HepG2 (cell line): ENCODE measurements around the gene OR4D9. TPM values are rescaled to one million over a fixed set of nuclear protein-coding genes. Genes with fewer than 3 reads are reported as not detected.

Experiments
- CSRNP2 ChIP-seq: sonication (generic); formaldehyde crosslinking; conservative IDR thresholded peaks from 2 replicates; pipeline ENCODE4 v1.8.0; 2022; ENCODE audit warnings: low read depth, missing genetic modification reagents
- HBP1 ChIP-seq: IDR thresholded peaks from 2 replicates; pipeline ENCODE4 v1.6.1; 2016; ENCODE audit warnings: low read depth, control low read depth
- HMGXB3 ChIP-seq: sonication (generic); formaldehyde crosslinking; IDR thresholded peaks from 2 replicates; pipeline ENCODE4 v1.4.0; 2020; ENCODE audit warnings: missing genetic modification reagents, borderline replicate concordance
- MED8 ChIP-seq: sonication (generic); formaldehyde crosslinking; IDR thresholded peaks from 2 replicates; pipeline ENCODE4 v1.8.1; 2023; ENCODE audit warnings: mild to moderate bottlenecking, missing genetic modification reagents; ENCODE audit not compliant: insufficient replicate concordance
- MYC ChIP-seq: sonication (generic); formaldehyde crosslinking; IDR thresholded peaks from 2 replicates; pipeline ENCODE4 v1.9.0; 2021; ENCODE audit warnings: missing genetic modification reagents, borderline replicate concordance
- REL ChIP-seq: sonication (generic); formaldehyde crosslinking; conservative IDR thresholded peaks from 2 replicates; pipeline ENCODE4 v1.8.0; 2022; ENCODE audit warnings: mild to moderate bottlenecking, missing genetic modification reagents, moderate library complexity
- TEAD3 ChIP-seq: optimal IDR thresholded peaks from 2 replicates; pipeline ENCODE3; 2016; ENCODE audit warnings: borderline replicate concordance
- ZKSCAN5 ChIP-seq: sonication (generic); formaldehyde crosslinking; IDR thresholded peaks from 2 replicates; pipeline ENCODE4 v1.5.1; 2020; ENCODE audit warnings: mild to moderate bottlenecking, missing genetic modification reagents
- ZNF10 ChIP-seq: sonication (generic); formaldehyde crosslinking; IDR thresholded peaks from 2 replicates; pipeline ENCODE4 v1.4.0; 2020; ENCODE audit warnings: mild to moderate bottlenecking, low read depth, missing genetic modification reagents, borderline replicate concordance
- ZNF138 ChIP-seq: sonication (generic); formaldehyde crosslinking; IDR thresholded peaks from 2 replicates; pipeline ENCODE4 v1.5.0; 2020; ENCODE audit warnings: mild to moderate bottlenecking, low read depth, missing genetic modification reagents
- ZNF142 ChIP-seq: sonication (generic); formaldehyde crosslinking; IDR thresholded peaks from 2 replicates; pipeline ENCODE4 v1.4.0; 2020; ENCODE audit warnings: missing genetic modification reagents
- ZNF256 ChIP-seq: sonication (generic); formaldehyde crosslinking; conservative IDR thresholded peaks from 2 replicates; pipeline ENCODE4 v1.4.0; 2020; ENCODE audit warnings: missing genetic modification reagents
- polyA plus RNA-seq, 8 experiments: library from polyadenylated mRNA; depleted of rRNA in 3 of 8; stranded (reverse) in 7 of 8; unstranded in 1 of 8; fragments of >200 nt; fragmentation: Illumina TruSeq in 4 of 8; extraction: Trizol in 4 of 8; gene quantifications; 2 replicates each; pipeline versions ENCODE4 v1.2.1 to v1.2.3, GENCODE V29; 2011 to 2016; ENCODE audit warnings: low read depth in 4 of 8, missing spikeins in 1 of 8, mixed read lengths in 1 of 8; ENCODE audit not compliant: insufficient read depth in 1 of 8
- total RNA-seq, 5 experiments: library from RNA; depleted of rRNA; stranded (reverse); fragments of >200 nt; fragmentation: Illumina TruSeq; extraction: Trizol; gene quantifications; 2 replicates each; pipeline ENCODE4 v1.2.3, GENCODE V29; 2016; ENCODE audit warnings: low read depth in 1 of 5

Gene OR4D9
- total and polyA plus RNA-seq, 2 of the 13 experiments (the other 11 are each of a cell fraction or from before 2014, with no cell fraction given) = not detected

- TF ChIP-seq HMGXB3 (CRISPR knock-in tag) = no peak
- TF ChIP-seq ZKSCAN5 (CRISPR knock-in tag) = no peak
- peak; percentile 37 for TF ChIP-seq TEAD3 (CRISPR knock-in tag)
- no peak for TF ChIP-seq REL
- no peak for TF ChIP-seq HBP1 (CRISPR knock-in tag)
- TF ChIP-seq MYC (CRISPR knock-in tag) = peak; percentile 77; the same call in 1 of the 2 replicates
- no peak for TF ChIP-seq ZNF138
- no peak for TF ChIP-seq ZNF10 (CRISPR knock-in tag)
- TF ChIP-seq ZNF142 = no peak
- no peak for TF ChIP-seq CSRNP2 (CRISPR knock-in tag)
- TF ChIP-seq ZNF256 (CRISPR knock-in tag) = 0 out of 2 replicates have a peak, but pooled peaks have one; percentile 37
- TF ChIP-seq MED8 (CRISPR knock-in tag) = no peak
These were observed 45.0 kb downstream of the OR4D9 start (continued) for GRCh38 chr11:59556115-59556916.
